ENCODE results near the gene CFAP73. TPM values are rescaled to one million over a fixed set of nuclear protein-coding genes. Genes with fewer than 3 reads are reported as not detected.

CFAP73 gene
- total and polyA plus RNA-seq, 10 of the 15 experiments (the other 5 are each of a cell fraction or from before 2014, with no cell fraction given), result 0.18 TPM; not detected in 9

GRCh38 chr12:113172185-113172584 lies 22.7 kb downstream of the CFAP73 start:
- Histone ChIP-seq H3K36me3 (ENCODE audit: control insufficient read depth in 2 of 2, insufficient read depth in 2 of 2, low read length in 1 of 2) (peaks cover 38 to 39% of the 10 kb centered on the region in 2 experiments), H3K79me2 (ENCODE audit: control insufficient read depth, insufficient read depth, low read length) (no peaks in the 10 kb centered on the region), H3K4me1 (ENCODE audit: control insufficient read depth, insufficient read depth, low read length) (peaks cover 19% of the 10 kb centered on the region), H3K9me3 (replicated peaks; ENCODE audit: control insufficient read depth, insufficient read depth, low read length) (peaks cover 2% of the 10 kb centered on the region; the same call in 1 of the 3 replicates), H3K4me2 (ENCODE audit: control insufficient read depth, insufficient read depth) (no peak overlapping the region), H4K20me1 (ENCODE audit: control insufficient read depth, insufficient read depth) (no peaks in the 10 kb centered on the region), H2AFZ (ENCODE audit: control insufficient read depth, low read depth, low read length) (no peak overlapping the region), H3K27ac (ENCODE audit: control insufficient read depth, insufficient read depth) (no peak overlapping the region), H3K27me3 (replicated peaks in 1 of 2; ENCODE audit: control insufficient read depth in 2 of 2, insufficient read depth in 2 of 2, low read length in 1 of 2) (no peaks in the 10 kb centered on the region), H3K4me3 (no peak overlapping the region), H3K9ac (ENCODE audit: control insufficient read depth, insufficient read depth, low read length) (no peak overlapping the region)
- TF ChIP-seq CBFB (IDR thresholded peaks at IDR 0.05; ENCODE audit: low read depth), result no peak
- no peak for TF ChIP-seq SRF (IDR thresholded peaks at IDR 0.05; ENCODE audit: low read depth in 2 of 2, low read length in 2 of 2)
- no peak for TF ChIP-seq RBBP5 (conservative IDR thresholded peaks at IDR 0.05)
- no peak for TF ChIP-seq RELA (IDR thresholded peaks at IDR 0.05; ENCODE audit: borderline replicate concordance, partially characterized antibody)
- no peak for TF ChIP-seq DPF2 (IDR thresholded peaks at IDR 0.05)
- TF ChIP-seq, protein P1, sequence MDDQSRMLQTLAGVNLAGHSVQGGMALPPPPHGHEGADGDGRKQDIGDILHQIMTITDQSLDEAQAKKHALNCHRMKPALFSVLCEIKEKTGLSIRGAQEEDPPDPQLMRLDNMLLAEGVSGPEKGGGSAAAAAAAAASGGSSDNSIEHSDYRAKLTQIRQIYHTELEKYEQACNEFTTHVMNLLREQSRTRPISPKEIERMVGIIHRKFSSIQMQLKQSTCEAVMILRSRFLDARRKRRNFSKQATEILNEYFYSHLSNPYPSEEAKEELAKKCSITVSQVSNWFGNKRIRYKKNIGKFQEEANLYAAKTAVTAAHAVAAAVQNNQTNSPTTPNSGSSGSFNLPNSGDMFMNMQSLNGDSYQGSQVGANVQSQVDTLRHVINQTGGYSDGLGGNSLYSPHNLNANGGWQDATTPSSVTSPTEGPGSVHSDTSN (IDR thresholded peaks at IDR 0.05; ENCODE audit: insufficient replicate concordance, low read depth, low read length), result no peak
- TF ChIP-seq E4F1 (IDR thresholded peaks at IDR 0.05; ENCODE audit: borderline replicate concordance, partially characterized antibody), result no peak
- no peak for TF ChIP-seq HDAC6 (IDR thresholded peaks at IDR 0.05; ENCODE audit: unreplicated experiment)
- no peak for TF ChIP-seq CHD1 (IDR thresholded peaks at IDR 0.05; ENCODE audit: low read depth, low read length)
- no peak for TF ChIP-seq PRDM15 (CRISPR knock-in tag; IDR thresholded peaks at IDR 0.05)
- no peak for TF ChIP-seq KDM1A (IDR thresholded peaks at IDR 0.05; ENCODE audit: borderline replicate concordance)
- no peak for TF ChIP-seq NFIC (IDR thresholded peaks at IDR 0.05; ENCODE audit: low read depth, low read length)
- TF ChIP-seq MEF2A (IDR thresholded peaks at IDR 0.05; ENCODE audit: insufficient read depth, low read depth, low read length), result no peak
- TF ChIP-seq NFYB (IDR thresholded peaks at IDR 0.05; ENCODE audit: insufficient read depth, low read depth, low read length), result no peak
- no peak for TF ChIP-seq BCL11A (IDR thresholded peaks at IDR 0.05; ENCODE audit: low read depth, low read length)
- SMC1A ChIA-PET (ENCODE audit: uncharacterized antibody, unreplicated experiment), result interaction anchor here (0.9 to 6.8 kb wide), 10 partner anchors 8 to 271 kb away, joined by 3 to 66 read pairs (median 7); partner anchors contain the start of gene DDX54
- in situ Hi-C loops (cut with MboI), result no loop called here
- no peak for DNase-seq (ENCODE audit: low read depth, low spot score)
- WGBS (ENCODE audit: insufficient coverage, insufficient replicate concordance, low lambda C conversion rate, missing lambda C conversion rate), result over 99% methylated on average over 18 of the region's 20 CpGs
- no peak for ATAC-seq
- no TSS peak for BruUV-seq (replicated peaks)
- RAD21 ChIA-PET (ENCODE audit: unreplicated experiment), result interaction anchor here (0.8 to 4.3 kb wide), 9 partner anchors 15 to 272 kb away, joined by 3 to 29 read pairs (median 10); no protein-coding TSS in a partner anchor
- FAIRE-seq, result no peak
- intact Hi-C loops (cut with micrococcal nuclease; ENCODE audit: unreplicated experiment), result loop anchor here (5.0 kb wide), 2 partner anchors 180 to 270 kb away; no protein-coding TSS in a partner anchor
- POLR2A ChIA-PET, result interaction anchor here (0.8 to 1.4 kb wide), 2 partner anchors 58 to 86 kb away, joined by 3 to 5 read pairs; no protein-coding TSS in a partner anchor
- CTCF ChIA-PET, result interaction anchor here (0.8 to 10.5 kb wide), 24 partner anchors 11 to 272 kb away, joined by 3 to 102 read pairs (median 10); partner anchors contain the start of genes CFAP73, DDX54 and RITA1
